HL-60 (cell line): ENCODE measurements around the gene CD38.

Source experiments
- GABPA ChIP-seq: IDR thresholded peaks from 2 replicates; pipeline ENCODE4 v1.6.1; 2012; ENCODE audit warnings: low read depth
- POLR2AphosphoS5 ChIP-seq: IDR thresholded peaks from 2 replicates; pipeline ENCODE4 v1.6.1; 2012; ENCODE audit warnings: low read depth
- SPI1 ChIP-seq: IDR thresholded peaks from 2 replicates; pipeline ENCODE4 v1.6.1; 2012; ENCODE audit warnings: low read depth, mild to moderate bottlenecking, borderline replicate concordance
- TF ChIP-seq, protein P1 (sequence below): IDR thresholded peaks from one replicate; pipeline ENCODE4 v1.5.1; 2011; ENCODE audit warnings: low read length, control low read depth, inconsistent platforms; ENCODE audit not compliant: insufficient read depth
- TF ChIP-seq, protein P2 (sequence below): IDR thresholded peaks from 2 replicates; pipeline ENCODE4 v1.6.1; 2012; ENCODE audit warnings: low read depth; ENCODE audit not compliant: insufficient replicate concordance

DNA sequence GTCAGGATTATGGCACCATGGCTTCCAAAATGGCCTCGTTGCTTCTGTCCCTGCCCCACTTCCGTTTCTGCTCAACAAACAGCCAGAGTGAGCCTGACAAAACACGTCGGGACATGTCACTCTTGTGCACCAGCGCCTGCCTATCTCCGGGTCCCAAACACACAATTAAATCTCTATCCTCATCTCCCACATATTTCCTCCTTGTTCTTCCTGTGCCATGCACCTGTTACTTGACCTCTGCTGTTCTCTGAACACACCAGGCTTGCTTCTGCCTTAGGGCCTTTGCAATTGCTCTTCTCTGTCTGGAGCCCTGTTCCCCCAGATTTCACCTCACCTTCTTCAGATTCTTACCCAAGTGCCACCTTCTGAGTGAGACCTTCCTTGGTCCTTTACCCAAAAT is 12.7 kb upstream of the CD38 start:
- TF ChIP-seq, protein P1, sequence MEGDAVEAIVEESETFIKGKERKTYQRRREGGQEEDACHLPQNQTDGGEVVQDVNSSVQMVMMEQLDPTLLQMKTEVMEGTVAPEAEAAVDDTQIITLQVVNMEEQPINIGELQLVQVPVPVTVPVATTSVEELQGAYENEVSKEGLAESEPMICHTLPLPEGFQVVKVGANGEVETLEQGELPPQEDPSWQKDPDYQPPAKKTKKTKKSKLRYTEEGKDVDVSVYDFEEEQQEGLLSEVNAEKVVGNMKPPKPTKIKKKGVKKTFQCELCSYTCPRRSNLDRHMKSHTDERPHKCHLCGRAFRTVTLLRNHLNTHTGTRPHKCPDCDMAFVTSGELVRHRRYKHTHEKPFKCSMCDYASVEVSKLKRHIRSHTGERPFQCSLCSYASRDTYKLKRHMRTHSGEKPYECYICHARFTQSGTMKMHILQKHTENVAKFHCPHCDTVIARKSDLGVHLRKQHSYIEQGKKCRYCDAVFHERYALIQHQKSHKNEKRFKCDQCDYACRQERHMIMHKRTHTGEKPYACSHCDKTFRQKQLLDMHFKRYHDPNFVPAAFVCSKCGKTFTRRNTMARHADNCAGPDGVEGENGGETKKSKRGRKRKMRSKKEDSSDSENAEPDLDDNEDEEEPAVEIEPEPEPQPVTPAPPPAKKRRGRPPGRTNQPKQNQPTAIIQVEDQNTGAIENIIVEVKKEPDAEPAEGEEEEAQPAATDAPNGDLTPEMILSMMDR: no peak
- TF ChIP-seq, protein P2, sequence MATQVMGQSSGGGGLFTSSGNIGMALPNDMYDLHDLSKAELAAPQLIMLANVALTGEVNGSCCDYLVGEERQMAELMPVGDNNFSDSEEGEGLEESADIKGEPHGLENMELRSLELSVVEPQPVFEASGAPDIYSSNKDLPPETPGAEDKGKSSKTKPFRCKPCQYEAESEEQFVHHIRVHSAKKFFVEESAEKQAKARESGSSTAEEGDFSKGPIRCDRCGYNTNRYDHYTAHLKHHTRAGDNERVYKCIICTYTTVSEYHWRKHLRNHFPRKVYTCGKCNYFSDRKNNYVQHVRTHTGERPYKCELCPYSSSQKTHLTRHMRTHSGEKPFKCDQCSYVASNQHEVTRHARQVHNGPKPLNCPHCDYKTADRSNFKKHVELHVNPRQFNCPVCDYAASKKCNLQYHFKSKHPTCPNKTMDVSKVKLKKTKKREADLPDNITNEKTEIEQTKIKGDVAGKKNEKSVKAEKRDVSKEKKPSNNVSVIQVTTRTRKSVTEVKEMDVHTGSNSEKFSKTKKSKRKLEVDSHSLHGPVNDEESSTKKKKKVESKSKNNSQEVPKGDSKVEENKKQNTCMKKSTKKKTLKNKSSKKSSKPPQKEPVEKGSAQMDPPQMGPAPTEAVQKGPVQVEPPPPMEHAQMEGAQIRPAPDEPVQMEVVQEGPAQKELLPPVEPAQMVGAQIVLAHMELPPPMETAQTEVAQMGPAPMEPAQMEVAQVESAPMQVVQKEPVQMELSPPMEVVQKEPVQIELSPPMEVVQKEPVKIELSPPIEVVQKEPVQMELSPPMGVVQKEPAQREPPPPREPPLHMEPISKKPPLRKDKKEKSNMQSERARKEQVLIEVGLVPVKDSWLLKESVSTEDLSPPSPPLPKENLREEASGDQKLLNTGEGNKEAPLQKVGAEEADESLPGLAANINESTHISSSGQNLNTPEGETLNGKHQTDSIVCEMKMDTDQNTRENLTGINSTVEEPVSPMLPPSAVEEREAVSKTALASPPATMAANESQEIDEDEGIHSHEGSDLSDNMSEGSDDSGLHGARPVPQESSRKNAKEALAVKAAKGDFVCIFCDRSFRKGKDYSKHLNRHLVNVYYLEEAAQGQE: no peak
- TF ChIP-seq POLR2AphosphoS5 (no peak), GABPA (no peak), SPI1 (peak; percentile 43; the same call in 1 of the 2 replicates)
